Omental fat pad (tissue), 4 donors: ENCODE data around the gene CKS1B. TPM values are rescaled to one million over a fixed set of nuclear protein-coding genes. Genes with fewer than 3 reads are reported as not detected.
"Not testable (repeated sequence)": the region's sequence is repeated elsewhere in the genome, so short reads cannot be mapped to it uniquely, and the experiment has no call there.

Experiments used
- ATAC-seq: fragments of 150-250 bp; one replicate; pipeline ENCODE4 v1.9.1; 2016; ENCODE audit warnings: mild to moderate bottlenecking, moderate library complexity; ENCODE audit not compliant: low FRiP score
- DNase-seq: peaks from one replicate; pipeline ENCODE4 v3.0.0-alpha.2; 2019; ENCODE audit warnings: low spot score
- total RNA-seq, 4 donors: library from RNA; depleted of rRNA; stranded (reverse); fragments of >200 nt; gene quantifications; one replicate each; pipeline ENCODE4 v1.1.0, GENCODE V29; 2016
- TF ChIP-seq, protein P1 (sequence below), 3 donors: fragments of 450-650 bp; IDR thresholded peaks; one replicate each; pipeline ENCODE4 v1.5.1; 2016 to 2017; ENCODE audit warnings: antibody characterized with exemption in 3 of 3, mild to moderate bottlenecking in 3 of 3, moderate library complexity in 2 of 3

Gene CKS1B
- total RNA-seq, 4 donors from 2014 or later, result 34.0 to 72.8 (median 43.2) TPM

- TF ChIP-seq, protein P1, sequence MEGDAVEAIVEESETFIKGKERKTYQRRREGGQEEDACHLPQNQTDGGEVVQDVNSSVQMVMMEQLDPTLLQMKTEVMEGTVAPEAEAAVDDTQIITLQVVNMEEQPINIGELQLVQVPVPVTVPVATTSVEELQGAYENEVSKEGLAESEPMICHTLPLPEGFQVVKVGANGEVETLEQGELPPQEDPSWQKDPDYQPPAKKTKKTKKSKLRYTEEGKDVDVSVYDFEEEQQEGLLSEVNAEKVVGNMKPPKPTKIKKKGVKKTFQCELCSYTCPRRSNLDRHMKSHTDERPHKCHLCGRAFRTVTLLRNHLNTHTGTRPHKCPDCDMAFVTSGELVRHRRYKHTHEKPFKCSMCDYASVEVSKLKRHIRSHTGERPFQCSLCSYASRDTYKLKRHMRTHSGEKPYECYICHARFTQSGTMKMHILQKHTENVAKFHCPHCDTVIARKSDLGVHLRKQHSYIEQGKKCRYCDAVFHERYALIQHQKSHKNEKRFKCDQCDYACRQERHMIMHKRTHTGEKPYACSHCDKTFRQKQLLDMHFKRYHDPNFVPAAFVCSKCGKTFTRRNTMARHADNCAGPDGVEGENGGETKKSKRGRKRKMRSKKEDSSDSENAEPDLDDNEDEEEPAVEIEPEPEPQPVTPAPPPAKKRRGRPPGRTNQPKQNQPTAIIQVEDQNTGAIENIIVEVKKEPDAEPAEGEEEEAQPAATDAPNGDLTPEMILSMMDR (IDR thresholded peaks at IDR 0.05), result no peak
- ATAC-seq (no peak), DNase-seq (no peak)
Observed at GRCh38 chr1:154989195-154989860, 14.8 kb downstream of the CKS1B start.

GRCh38 chr1:154990276-154990675 is 15.8 kb downstream of the CKS1B start:
- no peak for DNase-seq
- TF ChIP-seq, protein P1 (IDR thresholded peaks at IDR 0.05), result no peak
- ATAC-seq, result no peak

DNA sequence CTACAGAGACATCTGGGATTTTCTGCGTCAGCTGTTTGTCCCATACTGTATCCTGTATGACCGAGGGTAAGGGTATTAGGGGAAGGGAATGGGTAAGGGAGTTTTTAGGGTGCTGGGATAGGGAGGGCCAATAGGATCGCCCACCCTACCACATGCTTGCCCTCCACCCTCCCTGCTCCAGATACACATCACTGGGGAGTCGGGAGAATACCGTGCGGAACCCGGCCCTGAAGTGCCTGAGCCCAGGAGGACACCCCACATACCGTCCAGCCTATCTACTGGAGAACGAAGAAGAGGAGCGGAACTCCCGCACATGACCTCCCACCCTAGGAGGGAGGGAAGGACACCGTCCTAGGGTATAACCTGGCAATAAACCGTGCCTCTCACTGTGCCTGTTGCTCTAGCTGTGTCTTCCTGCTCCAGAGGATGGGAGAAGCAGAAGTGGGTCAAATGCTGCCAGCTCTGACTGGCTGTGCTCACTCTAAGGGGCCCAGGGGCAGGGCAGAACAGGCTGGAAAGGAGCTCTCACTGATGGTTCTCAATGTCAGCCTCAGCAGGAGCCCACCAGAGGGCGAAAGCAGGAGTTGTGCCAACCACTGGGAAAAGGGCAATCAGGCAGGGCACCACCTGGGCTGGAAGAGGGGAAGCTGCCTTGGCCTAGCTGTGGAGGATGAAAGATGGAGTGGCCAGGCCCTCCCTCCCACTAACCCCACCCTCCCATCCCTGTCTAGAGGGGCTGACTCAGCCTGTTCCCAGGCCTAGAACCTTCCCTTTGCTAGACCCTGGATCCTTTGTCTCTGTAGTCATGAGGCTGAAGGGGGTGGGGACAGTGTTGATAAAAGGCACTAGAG is 18.5 kb downstream of the CKS1B start:
- ATAC-seq, result no peak
- DNase-seq, result no peak
- TF ChIP-seq, protein P1 (IDR thresholded peaks at IDR 0.05), result no peak

DNA sequence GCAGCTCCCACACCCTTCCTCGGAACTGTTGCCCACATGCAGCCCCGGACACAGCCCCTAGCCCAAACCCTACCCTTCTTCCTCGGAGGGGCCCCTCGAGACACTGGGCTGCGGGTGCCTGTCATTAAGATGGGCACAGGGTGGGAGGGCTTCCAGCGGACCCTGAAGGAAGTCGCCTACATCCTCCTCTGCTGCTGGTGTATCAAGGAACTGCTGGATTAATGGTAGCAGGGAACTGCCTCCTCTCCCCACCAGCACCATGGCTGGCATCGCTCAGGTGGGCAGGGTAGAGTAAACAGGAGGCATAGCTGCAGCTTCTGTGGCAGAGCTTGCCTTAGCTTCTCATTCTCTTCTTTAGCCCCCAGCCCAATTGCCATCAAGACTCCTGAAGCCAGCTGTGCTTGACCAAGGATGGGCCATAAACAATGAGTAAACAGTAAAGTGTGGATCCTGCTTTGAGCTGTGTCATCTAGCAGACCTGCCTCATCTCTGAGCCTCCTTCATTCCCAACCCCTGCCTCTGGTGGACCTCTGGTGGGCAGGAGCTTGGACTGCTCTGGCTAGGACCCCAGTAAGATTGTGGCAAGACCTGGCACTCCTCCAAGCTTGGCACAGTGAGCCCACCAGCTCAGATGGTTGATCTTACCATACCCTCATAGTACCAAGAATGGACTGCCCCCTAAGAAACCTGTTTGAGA is 19.2 kb downstream of the CKS1B start, which contains the start of gene LENEP:
Gene LENEP, plus strand, starts transcription at position 15 of the 697 bp plus-strand sequence. Its CDS starts 22 bp downstream, at position 37.
- TF ChIP-seq, protein P1 (IDR thresholded peaks at IDR 0.05), result no peak
- ATAC-seq (no peak), DNase-seq (no peak)

DNA sequence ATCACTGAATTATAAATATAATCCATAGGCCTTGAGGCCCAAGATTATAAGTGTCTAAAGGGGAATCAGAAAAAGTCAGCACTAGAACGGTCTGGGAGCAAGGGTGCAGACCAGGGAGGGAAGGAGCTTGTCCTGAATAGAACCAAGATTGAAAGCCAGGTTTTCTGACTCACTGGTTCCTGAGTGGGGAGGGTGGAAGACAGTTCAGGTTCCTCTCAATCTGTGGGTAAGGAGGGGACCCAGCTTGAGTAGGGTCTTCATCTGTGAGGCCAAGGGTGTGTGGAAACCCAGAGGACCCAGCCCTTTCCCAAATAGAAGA is 19.7 kb downstream of the CKS1B start:
- ATAC-seq (no peak), DNase-seq (no peak)
- TF ChIP-seq, protein P1 (IDR thresholded peaks at IDR 0.05), result no peak

DNA sequence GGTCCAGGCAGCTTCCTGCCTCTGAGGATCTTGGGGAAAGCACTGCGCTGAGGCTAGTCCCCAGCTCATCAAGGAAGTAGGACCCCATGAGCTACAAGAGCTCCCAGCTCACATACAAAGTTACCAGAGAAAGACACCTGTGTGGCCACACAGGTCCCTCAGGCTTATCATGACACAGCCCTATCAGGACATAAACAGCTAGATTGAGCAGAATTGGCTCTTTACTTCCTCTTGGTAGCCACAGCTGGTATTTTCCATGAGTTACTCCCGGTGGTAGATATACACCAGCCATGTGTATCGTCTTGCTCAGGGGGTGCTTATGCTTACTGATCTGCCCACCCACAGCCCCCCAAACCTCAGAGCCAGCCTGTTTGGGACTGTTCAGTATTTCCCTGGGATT is 20.1 kb downstream of the CKS1B start:
- no peak for DNase-seq

DNA sequence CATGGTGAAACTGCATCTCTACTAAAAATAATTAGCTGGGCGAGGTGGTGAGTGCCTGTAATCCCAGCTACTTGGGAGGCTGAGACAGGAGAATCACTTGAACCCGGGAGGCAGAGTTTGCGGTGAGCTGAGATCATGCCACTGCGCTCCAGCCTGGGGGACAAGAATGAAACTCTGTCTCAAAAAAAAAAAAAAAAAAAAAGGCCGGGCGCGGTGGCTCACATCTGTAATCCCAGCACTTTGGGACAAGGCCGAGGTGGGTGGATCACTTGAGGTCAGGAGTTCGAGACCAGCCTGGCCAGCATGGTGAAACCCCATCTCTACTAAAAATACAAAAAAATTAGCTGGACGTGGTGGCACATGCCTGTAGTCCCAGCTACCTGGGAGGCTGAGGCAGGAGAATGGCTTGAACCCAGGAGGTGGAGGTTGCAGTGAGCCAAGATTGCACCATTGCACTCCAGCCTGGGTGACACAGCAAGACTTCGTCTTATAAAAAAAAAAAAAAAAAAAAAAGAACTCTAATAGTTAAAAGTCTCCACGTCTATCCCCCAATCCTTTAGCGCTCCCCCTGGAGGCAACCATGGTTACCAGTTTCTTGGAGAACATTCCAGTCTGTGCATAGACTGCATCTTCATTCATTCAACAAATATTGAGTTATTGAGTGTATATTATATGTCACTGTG is 21.0 kb downstream of the CKS1B start:
- DNase-seq, result not testable (repeated sequence)
- peak; percentile 46 for ATAC-seq

More for the DNA sequence above, 20.1 kb downstream of the CKS1B start:
- ATAC-seq, result no peak
- TF ChIP-seq, protein P1 (IDR thresholded peaks at IDR 0.05), result no peak
